HCT116 (cell line): ENCODE results near the gene DNMT3A. TPM values are rescaled to one million over a fixed set of nuclear protein-coding genes. Genes with fewer than 3 reads are reported as not detected.

ENCODE experiments used
- ATAC-seq: fragments of 200-7000 bp; cut with Tn5 transposase; 2 replicates; pipeline ENCODE4 v1.9.1; 2020; ENCODE audit warnings: mild to moderate bottlenecking, moderate library complexity
- BruUV-seq: library from RNA; stranded (reverse); fragments of 400-500 nt; replicated peaks from 2 replicates; lab custom pipeline; 2021; lab: Mats Ljungman, UMichigan
- CTCF ChIA-PET: fragments of 300-600 bp; sonication (Branson Sonifier 250); formaldehyde crosslinking; loops from one replicate; lab custom pipeline; 2021; ENCODE audit warnings: antibody characterized with exemption; lab: Charles Lee
- POLR2A ChIA-PET: fragments of 300-600, 350-600 bp; sonication (Branson Sonifier 250); formaldehyde crosslinking; loops from one replicate; lab custom pipeline; 2021; ENCODE audit warnings: antibody characterized with exemption; lab: Charles Lee
- RAD21 ChIA-PET, 2 experiments: fragments of 300-600 bp; sonication (Branson Sonifier 250); formaldehyde crosslinking; loops; one replicate each; lab custom pipeline; 2023; ENCODE audit warnings: low total read pairs in 2 of 2; ENCODE audit not compliant: uncharacterized antibody in 2 of 2, unreplicated experiment in 2 of 2, low non-redundant PET in 1 of 2; lab: Charles Lee
- DNase-seq: peaks from one replicate; pipeline ENCODE4 v3.0.0-alpha.2; 2010; ENCODE audit warnings: low read depth, low spot score
- H2AFZ ChIP-seq: fragments of 200-600 bp; shearing (Covaris generic), sonication (generic); 2 replicates; pipeline ENCODE4 v1.6.1; 2017; ENCODE audit warnings: low read depth, mixed run types, mixed read lengths, antibody characterized with exemption, low read length; ENCODE audit not compliant: poor library complexity, severe bottlenecking
- H3K27ac ChIP-seq: 2 replicates; pipeline ENCODE4 v1.5.1; 2012; ENCODE audit warnings: low read depth, low read length
- H3K27me3 ChIP-seq: fragments of 200-600 bp; sonication (generic); 2 replicates; pipeline ENCODE4 v1.6.1; 2016; ENCODE audit warnings: mixed run types, low read length, mixed read lengths; ENCODE audit not compliant: insufficient read depth
- H3K36me3 ChIP-seq, 2 experiments: fragments of 200-500 bp in 1 of 2; fragments of 200-600 bp in 1 of 2; sonication (Bioruptor generic) in 1 of 2; sonication (generic) in 1 of 2; 2 replicates each; pipeline versions ENCODE4 v1.5.1 to v1.6.1; 2014 to 2016; ENCODE audit warnings: low read length in 2 of 2, inconsistent platforms in 1 of 2, mixed read lengths in 1 of 2, mixed run types in 1 of 2; ENCODE audit not compliant: insufficient read depth in 2 of 2, control insufficient read depth in 1 of 2
- H3K4me1 ChIP-seq, 2 experiments: fragments of 200-600 bp in 1 of 2; sonication (generic) in 1 of 2; 2 replicates each; pipeline versions ENCODE4 v1.5.1 to v1.6.1; 2012 to 2017; ENCODE audit warnings: low read length in 2 of 2, inconsistent platforms in 1 of 2, mild to moderate bottlenecking in 1 of 2, mixed read lengths in 1 of 2, mixed run types in 1 of 2, moderate library complexity in 1 of 2; ENCODE audit not compliant: insufficient read depth in 2 of 2, control insufficient read depth in 1 of 2
- H3K4me2 ChIP-seq: fragments of 200-600 bp; sonication (generic); 2 replicates; pipeline ENCODE4 v1.6.1; 2017; ENCODE audit warnings: mixed run types, low read length, mixed read lengths
- H3K4me3 ChIP-seq, 2 experiments: fragments of 200-600 bp in 1 of 2; sonication (generic) in 1 of 2; replicated peaks in 1 of 2; 2 replicates each; pipeline ENCODE4 v1.5.1; 2011 to 2016; ENCODE audit warnings: low read length in 2 of 2, control low read depth in 1 of 2, low read depth in 1 of 2, mild to moderate bottlenecking in 1 of 2, mixed read lengths in 1 of 2, mixed run types in 1 of 2
- H3K79me2 ChIP-seq: fragments of 200-600 bp; sonication (generic); 2 replicates; pipeline ENCODE4 v1.6.1; 2017; ENCODE audit warnings: mild to moderate bottlenecking, mixed run types, low read length, moderate library complexity, mixed read lengths; ENCODE audit not compliant: insufficient read depth
- H3K9ac ChIP-seq: fragments of 200-600 bp; sonication (generic); 2 replicates; pipeline ENCODE4 v1.6.1; 2016; ENCODE audit warnings: low read length, mixed read lengths
- H3K9me2 ChIP-seq: fragments of 200-600 bp; sonication (generic), shearing (Covaris generic); 2 replicates; pipeline ENCODE4 v1.6.1; 2017; ENCODE audit warnings: mixed run types, mild to moderate bottlenecking, moderate library complexity; ENCODE audit not compliant: insufficient read depth
- H3K9me3 ChIP-seq, 2 experiments: fragments of 200-500 bp in 1 of 2; fragments of 200-600 bp in 1 of 2; sonication (Bioruptor generic) in 1 of 2; sonication (generic) in 1 of 2; 2 replicates each; pipeline ENCODE4 v1.6.1; 2014 to 2017; ENCODE audit warnings: low read length in 2 of 2, mixed read lengths in 2 of 2, inconsistent platforms in 1 of 2, low read depth in 1 of 2, mild to moderate bottlenecking in 1 of 2, mixed run types in 1 of 2, moderate library complexity in 1 of 2; ENCODE audit not compliant: control insufficient read depth in 1 of 2, insufficient read depth in 1 of 2
- H4K20me1 ChIP-seq: fragments of 200-600 bp; sonication (generic), shearing (Covaris generic); 2 replicates; pipeline ENCODE4 v1.6.1; 2017; ENCODE audit warnings: mixed run types, mild to moderate bottlenecking, moderate library complexity; ENCODE audit not compliant: insufficient read depth
- CBX3 ChIP-seq: IDR thresholded peaks from 2 replicates; pipeline ENCODE4 v1.6.1; 2012; ENCODE audit warnings: low read depth
- CEBPB ChIP-seq: IDR thresholded peaks from 2 replicates; pipeline ENCODE4 v1.6.1; 2012; ENCODE audit warnings: low read depth
- EGR1 ChIP-seq: IDR thresholded peaks from 2 replicates; pipeline ENCODE4 v1.6.1; 2012; ENCODE audit warnings: low read depth
- ELF1 ChIP-seq: IDR thresholded peaks from 2 replicates; pipeline ENCODE4 v1.6.1; 2012; ENCODE audit warnings: low read depth, borderline replicate concordance
- EZH2 ChIP-seq: fragments of 200-600 bp; sonication (generic); IDR thresholded peaks from 2 replicates; pipeline ENCODE4 v1.6.1; 2017; ENCODE audit warnings: antibody characterized with exemption, mixed run types
- FOSL1 ChIP-seq: IDR thresholded peaks from 2 replicates; pipeline ENCODE4 v1.6.1; 2012; ENCODE audit warnings: low read depth
- JUND ChIP-seq: IDR thresholded peaks from 2 replicates; pipeline ENCODE4 v1.6.1; 2012
- POLR2A ChIP-seq: IDR thresholded peaks from 2 replicates; pipeline ENCODE4 v1.7.0; 2011; ENCODE audit warnings: borderline replicate concordance; ENCODE audit not compliant: insufficient read depth, insufficient read length; ENCODE audit errors: extremely low read depth
- POLR2AphosphoS5 ChIP-seq: IDR thresholded peaks from 2 replicates; pipeline ENCODE4 v1.6.1; 2011; ENCODE audit warnings: mild to moderate bottlenecking, low read depth, low read length, moderate library complexity
- RAD21 ChIP-seq: IDR thresholded peaks from 2 replicates; pipeline ENCODE4 v1.6.1; 2012; ENCODE audit warnings: low read depth, mild to moderate bottlenecking
- SIN3A ChIP-seq: IDR thresholded peaks from 2 replicates; pipeline ENCODE4 v1.6.1; 2012; ENCODE audit warnings: low read depth
- SRF ChIP-seq: IDR thresholded peaks from 2 replicates; pipeline ENCODE4 v1.6.1; 2012; ENCODE audit warnings: low read depth
- ZFX ChIP-seq: fragments of 450-650 bp; IDR thresholded peaks from 2 replicates; pipeline ENCODE4 v1.6.1; 2017
- ZNF274 ChIP-seq: fragments of 200-500 bp; sonication (Bioruptor generic); IDR thresholded peaks from 2 replicates; pipeline ENCODE4 v1.6.1; 2014; ENCODE audit warnings: mild to moderate bottlenecking, low read depth, low read length, inconsistent platforms
- intact Hi-C: fragments of 100-400 bp; cut with micrococcal nuclease; formaldehyde crosslinking; loops from 2 replicates; pipeline ENCODE4 v1.10.0; 2022
- total RNA-seq: library from RNA; stranded (reverse); gene quantifications from one replicate; pipeline ENCODE4 v1.2.1, GENCODE V29; 2021; ENCODE audit not compliant: unreplicated experiment
- TF ChIP-seq, protein P1 (sequence below): IDR thresholded peaks from 2 replicates; pipeline ENCODE4 v1.6.1; 2011; ENCODE audit warnings: mild to moderate bottlenecking, low read length, moderate library complexity; ENCODE audit not compliant: insufficient replicate concordance; ENCODE audit errors: extremely low read depth
- TF ChIP-seq, protein P2 (sequence below): IDR thresholded peaks from 2 replicates; pipeline ENCODE4 v1.6.1; 2012
- TF ChIP-seq, protein P3 (sequence below): IDR thresholded peaks from 2 replicates; pipeline ENCODE4 v1.6.1; 2012; ENCODE audit warnings: low read depth
- TF ChIP-seq, protein P4 (sequence below): IDR thresholded peaks from 2 replicates; pipeline ENCODE4 v1.6.1; 2012

Gene DNMT3A
- total RNA-seq, 1 experiment from 2014 or later = 14.3 TPM

DNA sequence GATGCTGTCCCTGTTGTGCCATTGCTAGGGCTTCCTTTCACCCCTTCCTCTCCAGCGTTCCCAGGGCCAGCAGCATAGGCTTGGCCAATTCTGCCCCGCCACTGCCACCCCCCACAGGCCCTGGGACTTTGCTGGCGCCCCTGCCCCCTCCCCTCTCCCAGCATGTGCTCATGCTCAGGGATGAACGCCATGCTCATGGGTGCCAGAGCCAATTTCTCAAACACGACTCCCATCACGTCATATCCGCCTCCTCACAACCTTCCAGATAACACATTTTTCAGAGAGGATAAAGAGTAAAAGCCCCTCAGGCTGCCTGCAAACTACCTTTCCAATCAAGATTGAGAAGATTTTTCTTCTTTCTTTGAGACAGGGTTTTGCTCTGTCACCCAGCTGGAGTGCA lies 48.6 kb downstream of the DNMT3A start:
- Histone ChIP-seq H3K27me3 (no peaks in the 10 kb centered on the region), H3K9ac (no peak overlapping the region), H3K27ac (no peak overlapping the region), H3K79me2 (no peaks in the 10 kb centered on the region), H3K9me3 (no peaks in the 10 kb centered on the region), H3K4me3 (no peak overlapping the region), H3K4me2 (no peak overlapping the region), H3K9me2 (no peaks in the 10 kb centered on the region), H2AFZ (no peak overlapping the region), H4K20me1 (no peaks in the 10 kb centered on the region), H3K4me1 (peaks cover 7 to 17% of the 10 kb centered on the region in 2 experiments), H3K36me3 (no peaks in the 10 kb centered on the region)
- CTCF ChIA-PET = no interaction called here
- RAD21 ChIA-PET = no interaction called here
- POLR2A ChIA-PET = no interaction called here
- TF ChIP-seq, protein P1, sequence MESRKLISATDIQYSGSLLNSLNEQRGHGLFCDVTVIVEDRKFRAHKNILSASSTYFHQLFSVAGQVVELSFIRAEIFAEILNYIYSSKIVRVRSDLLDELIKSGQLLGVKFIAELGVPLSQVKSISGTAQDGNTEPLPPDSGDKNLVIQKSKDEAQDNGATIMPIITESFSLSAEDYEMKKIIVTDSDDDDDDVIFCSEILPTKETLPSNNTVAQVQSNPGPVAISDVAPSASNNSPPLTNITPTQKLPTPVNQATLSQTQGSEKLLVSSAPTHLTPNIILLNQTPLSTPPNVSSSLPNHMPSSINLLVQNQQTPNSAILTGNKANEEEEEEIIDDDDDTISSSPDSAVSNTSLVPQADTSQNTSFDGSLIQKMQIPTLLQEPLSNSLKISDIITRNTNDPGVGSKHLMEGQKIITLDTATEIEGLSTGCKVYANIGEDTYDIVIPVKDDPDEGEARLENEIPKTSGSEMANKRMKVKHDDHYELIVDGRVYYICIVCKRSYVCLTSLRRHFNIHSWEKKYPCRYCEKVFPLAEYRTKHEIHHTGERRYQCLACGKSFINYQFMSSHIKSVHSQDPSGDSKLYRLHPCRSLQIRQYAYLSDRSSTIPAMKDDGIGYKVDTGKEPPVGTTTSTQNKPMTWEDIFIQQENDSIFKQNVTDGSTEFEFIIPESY = no peak
- TF ChIP-seq ZFX (no peak), FOSL1 (no peak), CEBPB (no peak), EZH2 (no peak), CBX3 (no peak), POLR2A (no peak), ZNF274 (no peak), JUND (no peak), EGR1 (no peak), SRF (no peak), ELF1 (no peak), POLR2AphosphoS5 (no peak), SIN3A (no peak), RAD21 (no peak)
- TF ChIP-seq, protein P2, sequence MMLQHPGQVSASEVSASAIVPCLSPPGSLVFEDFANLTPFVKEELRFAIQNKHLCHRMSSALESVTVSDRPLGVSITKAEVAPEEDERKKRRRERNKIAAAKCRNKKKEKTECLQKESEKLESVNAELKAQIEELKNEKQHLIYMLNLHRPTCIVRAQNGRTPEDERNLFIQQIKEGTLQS = no peak
- TF ChIP-seq, protein P3, sequence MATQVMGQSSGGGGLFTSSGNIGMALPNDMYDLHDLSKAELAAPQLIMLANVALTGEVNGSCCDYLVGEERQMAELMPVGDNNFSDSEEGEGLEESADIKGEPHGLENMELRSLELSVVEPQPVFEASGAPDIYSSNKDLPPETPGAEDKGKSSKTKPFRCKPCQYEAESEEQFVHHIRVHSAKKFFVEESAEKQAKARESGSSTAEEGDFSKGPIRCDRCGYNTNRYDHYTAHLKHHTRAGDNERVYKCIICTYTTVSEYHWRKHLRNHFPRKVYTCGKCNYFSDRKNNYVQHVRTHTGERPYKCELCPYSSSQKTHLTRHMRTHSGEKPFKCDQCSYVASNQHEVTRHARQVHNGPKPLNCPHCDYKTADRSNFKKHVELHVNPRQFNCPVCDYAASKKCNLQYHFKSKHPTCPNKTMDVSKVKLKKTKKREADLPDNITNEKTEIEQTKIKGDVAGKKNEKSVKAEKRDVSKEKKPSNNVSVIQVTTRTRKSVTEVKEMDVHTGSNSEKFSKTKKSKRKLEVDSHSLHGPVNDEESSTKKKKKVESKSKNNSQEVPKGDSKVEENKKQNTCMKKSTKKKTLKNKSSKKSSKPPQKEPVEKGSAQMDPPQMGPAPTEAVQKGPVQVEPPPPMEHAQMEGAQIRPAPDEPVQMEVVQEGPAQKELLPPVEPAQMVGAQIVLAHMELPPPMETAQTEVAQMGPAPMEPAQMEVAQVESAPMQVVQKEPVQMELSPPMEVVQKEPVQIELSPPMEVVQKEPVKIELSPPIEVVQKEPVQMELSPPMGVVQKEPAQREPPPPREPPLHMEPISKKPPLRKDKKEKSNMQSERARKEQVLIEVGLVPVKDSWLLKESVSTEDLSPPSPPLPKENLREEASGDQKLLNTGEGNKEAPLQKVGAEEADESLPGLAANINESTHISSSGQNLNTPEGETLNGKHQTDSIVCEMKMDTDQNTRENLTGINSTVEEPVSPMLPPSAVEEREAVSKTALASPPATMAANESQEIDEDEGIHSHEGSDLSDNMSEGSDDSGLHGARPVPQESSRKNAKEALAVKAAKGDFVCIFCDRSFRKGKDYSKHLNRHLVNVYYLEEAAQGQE = no peak
- TF ChIP-seq, protein P4, sequence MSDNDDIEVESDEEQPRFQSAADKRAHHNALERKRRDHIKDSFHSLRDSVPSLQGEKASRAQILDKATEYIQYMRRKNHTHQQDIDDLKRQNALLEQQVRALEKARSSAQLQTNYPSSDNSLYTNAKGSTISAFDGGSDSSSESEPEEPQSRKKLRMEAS = no peak
- DNase-seq (no peak), ATAC-seq (no peak)
- BruUV-seq = no TSS peak
- intact Hi-C loops = no loop called here
